ES-I3 (cell line): ENCODE results near the gene CDH26.

Experiments
- H3K36me3 ChIP-seq: 2 replicates; pipeline ENCODE4 v1.6.1; 2013; ENCODE audit warnings: mild to moderate bottlenecking, low read length, control low read depth, moderate library complexity; ENCODE audit not compliant: insufficient read depth
- H3K4me1 ChIP-seq: 2 replicates; pipeline ENCODE4 v1.6.1; 2013; ENCODE audit warnings: mild to moderate bottlenecking, control low read depth, low read length; ENCODE audit not compliant: insufficient read depth
- H3K9ac ChIP-seq: 2 replicates; pipeline ENCODE4 v1.6.1; 2013; ENCODE audit warnings: low read depth, mild to moderate bottlenecking, low read length, moderate library complexity
- H3K9me3 ChIP-seq: 2 replicates; pipeline ENCODE4 v1.6.1; 2013; ENCODE audit warnings: mild to moderate bottlenecking, low read length, moderate library complexity; ENCODE audit not compliant: control insufficient read depth, insufficient read depth

CDH26 gene

GRCh38 chr20:59984541-59984940, 26.3 kb downstream of the CDH26 start:
- H3K4me1 ChIP-seq: peaks cover 8% of the 10 kb centered on the region
- no peaks in the 10 kb centered on the region for H3K9me3 ChIP-seq
- H3K36me3 ChIP-seq: no peaks in the 10 kb centered on the region
- H3K9ac ChIP-seq: no peak overlapping the region

GRCh38 chr20:59985164-59985563, 26.9 kb downstream of the CDH26 start:
- no peak overlapping the region for H3K9ac ChIP-seq

GRCh38 chr20:59985864-59986263, 27.6 kb downstream of the CDH26 start:
- H3K9me3 ChIP-seq: no peaks in the 10 kb centered on the region
- no peaks in the 10 kb centered on the region for H3K36me3 ChIP-seq
- H3K9ac ChIP-seq: no peak overlapping the region
- peaks cover 8% of the 10 kb centered on the region for H3K4me1 ChIP-seq

More at GRCh38 chr20:59985164-59985563, 26.9 kb downstream of the CDH26 start:
- no peaks in the 10 kb centered on the region for H3K9me3 ChIP-seq
- peaks cover 8% of the 10 kb centered on the region for H3K4me1 ChIP-seq
- no peaks in the 10 kb centered on the region for H3K36me3 ChIP-seq

- Histone ChIP-seq H3K36me3 (no peaks in the 10 kb centered on the region), H3K4me1 (peaks cover 8% of the 10 kb centered on the region)
Measured at GRCh38 chr20:59987135-59987534, 28.9 kb downstream of the CDH26 start.

GRCh38 chr20:59988141-59988540, 29.9 kb downstream of the CDH26 start:
- H3K36me3 ChIP-seq: no peaks in the 10 kb centered on the region
- no peaks in the 10 kb centered on the region for H3K9me3 ChIP-seq
- peaks cover 8% of the 10 kb centered on the region for H3K4me1 ChIP-seq
- no peak overlapping the region for H3K9ac ChIP-seq

More at GRCh38 chr20:59987135-59987534, 28.9 kb downstream of the CDH26 start:
- H3K9me3 ChIP-seq: no peaks in the 10 kb centered on the region
- H3K9ac ChIP-seq: no peak overlapping the region

GRCh38 chr20:59992526-59993084, 34.4 kb downstream of the CDH26 start:
- no peak overlapping the region for H3K9ac ChIP-seq
- H3K36me3 ChIP-seq: no peaks in the 10 kb centered on the region
- H3K9me3 ChIP-seq: no peaks in the 10 kb centered on the region
- peaks cover 14% of the 10 kb centered on the region for H3K4me1 ChIP-seq

- Histone ChIP-seq H3K36me3 (no peaks in the 10 kb centered on the region), H3K4me1 (peaks cover 6% of the 10 kb centered on the region), H3K9ac (peak overlapping the region; percentile 68), H3K9me3 (no peaks in the 10 kb centered on the region)
Measured at GRCh38 chr20:59993736-59994430, 35.7 kb downstream of the CDH26 start.

GRCh38 chr20:59994697-59995122, 36.5 kb downstream of the CDH26 start:
- H3K36me3 ChIP-seq: no peaks in the 10 kb centered on the region
- H3K4me1 ChIP-seq: peaks cover 6% of the 10 kb centered on the region; the same call in 1 of the 2 replicates
- peak overlapping the region; percentile 68 for H3K9ac ChIP-seq
- no peaks in the 10 kb centered on the region for H3K9me3 ChIP-seq

GRCh38 chr20:59996108-59996507, 37.9 kb downstream of the CDH26 start:
- no peak overlapping the region for H3K9ac ChIP-seq
- no peaks in the 10 kb centered on the region for H3K36me3 ChIP-seq
- H3K9me3 ChIP-seq: no peaks in the 10 kb centered on the region
- peaks cover 14% of the 10 kb centered on the region; the same call in 1 of the 2 replicates for H3K4me1 ChIP-seq

- H3K9ac ChIP-seq: no peak overlapping the region
- H3K36me3 ChIP-seq: 0 out of 2 replicates have a peak, but pooled peaks cover 2% of the 10 kb centered on the region
- H3K4me1 ChIP-seq: peaks cover 14% of the 10 kb centered on the region; the same call in 1 of the 2 replicates
- no peaks in the 10 kb centered on the region for H3K9me3 ChIP-seq
Measured at GRCh38 chr20:59997896-59998295, 39.7 kb downstream of the CDH26 start.

- no peaks in the 10 kb centered on the region for H3K9me3 ChIP-seq
- H3K36me3 ChIP-seq: 0 out of 2 replicates have a peak, but pooled peaks cover 2% of the 10 kb centered on the region
- peaks cover 11% of the 10 kb centered on the region; the same call in 1 of the 2 replicates for H3K4me1 ChIP-seq
- no peak overlapping the region for H3K9ac ChIP-seq
Measured at GRCh38 chr20:59999502-59999901, 41.3 kb downstream of the CDH26 start.

- Histone ChIP-seq H3K36me3 (0 out of 2 replicates have a peak, but pooled peaks cover 2% of the 10 kb centered on the region), H3K4me1 (peaks cover 8% of the 10 kb centered on the region; the same call in 1 of the 2 replicates), H3K9me3 (no peaks in the 10 kb centered on the region), H3K9ac (no peak overlapping the region)
Measured at GRCh38 chr20:60000271-60001042, 42.2 kb downstream of the CDH26 start.

GRCh38 chr20:60001108-60001507, 42.9 kb downstream of the CDH26 start:
- 0 out of 2 replicates have a peak, but pooled peaks cover 2% of the 10 kb centered on the region for H3K36me3 ChIP-seq
- peaks cover 8% of the 10 kb centered on the region; the same call in 1 of the 2 replicates for H3K4me1 ChIP-seq
- H3K9me3 ChIP-seq: no peaks in the 10 kb centered on the region
- no peak overlapping the region for H3K9ac ChIP-seq

- Histone ChIP-seq H3K9ac (no peak overlapping the region), H3K4me1 (peaks cover 8% of the 10 kb centered on the region; the same call in 1 of the 2 replicates), H3K36me3 (0 out of 2 replicates have a peak, but pooled peaks cover 2% of the 10 kb centered on the region), H3K9me3 (no peaks in the 10 kb centered on the region)
Measured at GRCh38 chr20:60003776-60004175, 45.6 kb downstream of the CDH26 start.
